GM19463 (cell line): Measurements from ENCODE around the gene GPANK1.

ENCODE experiments used
- ATAC-seq: cut with Tn5 transposase; IDR thresholded peaks from one replicate; pipeline ENCODE4 v1.9.1; 2021; ENCODE audit warnings: mild to moderate bottlenecking, moderate library complexity; ENCODE audit not compliant: unreplicated experiment

Gene GPANK1

GRCh38 chr6:31621320-31621939 lies 43.4 kb downstream of the GPANK1 start:
- no peak for ATAC-seq

DNA sequence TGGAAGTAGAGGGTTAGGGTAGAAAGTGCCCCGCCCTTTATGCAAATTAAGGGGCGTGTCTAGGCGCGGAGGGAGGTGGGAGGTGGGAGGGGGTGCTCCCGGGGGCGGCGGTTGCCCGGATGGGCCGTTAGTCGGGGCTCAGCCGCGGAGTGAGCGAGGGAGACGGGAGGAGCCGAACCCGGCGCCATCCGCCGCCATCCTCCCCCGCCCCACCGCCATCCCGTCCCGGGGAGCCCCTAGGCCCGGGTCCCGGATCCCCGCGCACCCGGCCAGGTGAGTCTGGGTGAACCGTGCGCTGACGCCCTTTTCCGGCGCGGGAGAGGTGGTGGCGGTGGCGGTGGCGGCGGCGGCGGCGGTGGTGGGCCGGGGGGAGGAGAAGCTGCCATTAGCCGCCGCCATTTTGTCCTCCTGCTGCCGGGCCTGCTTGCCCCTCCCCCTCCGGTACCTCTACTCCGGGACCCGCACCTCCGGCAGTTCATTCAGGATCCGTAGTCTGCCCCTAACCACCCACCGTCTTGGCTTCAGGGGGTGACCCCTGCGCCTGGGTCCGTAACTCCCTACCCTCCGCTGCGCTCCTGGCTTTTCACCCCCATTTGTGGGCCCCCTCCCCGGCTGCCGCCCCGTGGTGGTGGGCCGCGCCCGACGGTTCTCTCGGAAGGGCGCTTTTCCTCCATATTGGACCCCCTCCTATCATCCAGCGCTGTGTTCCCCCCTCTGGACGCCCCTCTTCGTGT lies 44.0 kb downstream of the GPANK1 start, which contains the start of gene PRRC2A:
PRRC2A (plus strand) TSS at position 130 of the 734 bp plus-strand sequence. CDS start 2,075 bp downstream, outside the sequence.
- peak; percentile 58 for ATAC-seq

DNA sequence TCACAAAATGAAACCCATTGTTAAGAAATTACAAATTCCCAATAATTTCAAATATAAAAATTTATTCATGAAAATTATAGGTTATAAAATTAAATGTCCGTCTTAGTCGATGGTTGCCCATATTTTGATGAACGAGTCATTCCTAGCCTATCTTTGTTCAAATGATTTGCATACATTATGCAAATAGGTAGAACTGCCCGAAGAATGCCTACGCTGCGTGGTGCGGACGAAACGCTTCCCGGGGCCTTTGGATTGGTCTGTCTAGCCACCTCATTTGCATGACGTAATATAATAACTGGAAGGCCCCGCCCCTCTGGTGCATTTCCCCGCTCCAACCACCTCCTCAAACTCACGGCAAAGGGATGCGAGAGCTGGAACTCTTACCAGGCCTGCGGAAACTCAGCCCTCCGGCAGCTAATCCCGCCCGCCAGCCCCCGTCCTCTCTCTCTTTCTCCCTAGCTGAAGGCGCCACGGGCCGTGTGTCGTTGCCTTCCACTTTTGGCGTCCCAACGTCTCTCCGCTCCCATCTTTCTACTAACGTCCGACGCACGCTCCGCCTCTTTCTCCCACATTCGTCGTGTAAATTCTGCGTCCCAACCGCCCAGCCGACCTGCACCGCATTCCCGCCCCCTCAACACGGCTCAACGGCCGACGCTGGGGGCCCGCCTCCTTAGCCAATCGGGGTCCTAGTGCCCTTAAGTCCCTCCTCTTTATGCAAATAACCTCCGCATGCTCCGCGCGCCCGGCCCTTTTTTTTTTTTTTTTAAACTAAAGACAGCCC lies 44.8 kb downstream of the GPANK1 start:
- peak; percentile 73 for ATAC-seq

DNA sequence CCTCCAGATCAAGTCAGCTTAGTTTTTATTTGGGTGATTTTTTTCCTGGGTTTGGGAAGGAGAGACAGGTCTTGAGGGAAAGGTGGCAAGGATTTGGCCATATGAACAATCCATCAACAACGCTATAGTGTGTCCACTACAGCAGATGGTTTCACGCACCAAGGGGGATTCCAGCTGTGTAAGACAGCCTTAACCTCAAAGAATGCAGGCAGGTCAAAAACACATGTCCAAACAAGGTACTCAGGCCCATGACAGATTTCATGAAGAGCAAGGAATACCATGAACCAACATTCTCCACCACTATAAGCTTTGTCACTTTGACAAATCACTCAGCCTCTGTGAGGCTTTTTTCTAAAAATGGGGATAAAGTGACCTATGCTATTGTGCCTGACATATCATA lies 47.8 kb downstream of the GPANK1 start:
- no peak for ATAC-seq

DNA sequence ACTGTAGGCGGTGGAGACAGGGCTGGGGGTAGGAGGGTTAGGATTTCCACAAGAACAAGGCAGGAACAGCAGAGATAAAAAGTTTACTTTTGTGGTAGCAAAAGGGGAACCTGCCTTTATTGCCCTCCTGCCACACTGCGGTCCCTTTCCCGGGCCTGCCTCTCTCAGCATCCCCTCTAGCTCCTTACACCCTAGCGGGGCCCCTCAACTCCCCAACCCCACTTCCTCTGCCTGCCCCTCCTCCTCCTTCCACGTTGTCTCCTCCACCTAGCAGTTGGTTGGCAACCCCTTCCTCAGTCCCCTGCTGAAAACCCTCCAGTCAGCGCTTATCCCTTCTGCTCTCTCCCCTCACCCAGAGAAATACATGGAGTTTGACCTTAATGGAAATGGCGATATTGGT lies 49.0 kb downstream of the GPANK1 start:
- no peak for ATAC-seq

DNA sequence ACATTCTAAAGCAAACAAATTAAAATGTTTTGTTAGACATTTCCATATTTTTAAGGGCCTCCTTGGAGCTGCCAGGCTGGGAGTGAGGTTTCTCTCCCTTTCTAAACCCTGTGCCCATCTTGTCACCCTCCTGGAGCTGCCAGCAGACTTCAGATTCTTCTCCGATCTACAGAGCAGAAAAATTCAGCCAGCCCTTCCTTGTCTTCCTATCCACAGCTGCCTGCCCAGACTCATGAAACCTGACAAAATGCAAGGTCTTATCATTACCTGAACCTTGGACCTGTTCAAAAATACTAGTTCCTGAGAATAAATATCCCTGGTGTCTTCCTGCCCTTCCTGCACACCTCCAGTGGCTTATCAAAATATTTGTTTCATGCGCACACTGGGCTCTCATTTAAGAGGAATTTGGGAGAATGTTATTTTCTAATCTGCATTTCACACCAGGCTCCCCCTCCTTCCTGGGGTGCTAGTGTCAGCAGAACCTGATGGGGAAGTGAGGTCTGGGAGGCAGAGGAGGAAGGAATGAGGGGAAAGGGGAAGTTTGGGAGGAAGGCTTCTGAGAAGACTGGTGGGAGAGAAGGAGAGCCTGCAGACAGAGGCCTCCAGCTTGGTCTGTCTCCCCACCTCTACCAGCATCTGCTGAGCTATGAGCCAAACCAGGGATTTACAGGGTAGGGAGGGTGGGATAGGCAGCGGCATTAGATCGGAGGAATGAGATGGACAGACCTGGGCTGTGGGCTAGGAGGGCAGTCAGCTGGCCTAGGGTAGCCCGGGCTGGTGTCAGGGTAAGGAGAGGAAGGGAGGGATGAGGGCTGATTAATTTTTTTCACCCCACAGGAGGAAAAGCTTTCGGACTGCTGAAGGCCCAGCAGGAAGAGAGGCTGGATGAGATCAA lies 49.9 kb downstream of the GPANK1 start, which contains the start of gene AIF1:
AIF1 (plus strand) TSS at position 551 of the 895 bp plus-strand sequence; CDS start at position 647, 96 bp downstream.
- no peak for ATAC-seq

DNA sequence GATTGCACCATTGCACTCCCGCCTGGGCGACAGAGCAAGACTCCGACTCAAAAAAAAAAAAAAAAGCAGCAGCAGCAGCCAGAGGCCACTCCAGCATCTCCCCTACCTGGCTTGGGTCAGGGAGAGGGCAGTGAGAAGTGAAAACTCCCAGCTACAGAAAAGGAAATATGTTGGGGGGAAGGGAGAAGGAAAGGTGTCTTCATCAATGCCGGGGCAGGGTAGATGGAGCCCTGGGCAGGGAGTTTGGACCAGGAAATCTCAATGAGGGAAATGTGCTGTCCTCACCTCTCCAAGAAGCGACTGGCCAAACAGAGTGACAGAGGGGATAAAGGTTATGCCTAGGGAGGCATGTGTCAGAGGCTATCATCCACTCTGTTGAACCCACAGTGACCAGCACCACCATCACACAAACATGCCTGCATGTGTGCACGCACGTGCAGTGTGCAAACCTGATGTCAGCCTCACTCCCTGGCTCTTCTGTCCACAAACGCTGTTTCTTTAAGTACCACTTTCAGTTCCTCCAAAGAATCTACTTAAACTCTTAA lies 50.6 kb downstream of the GPANK1 start:
- no peak for ATAC-seq
